K562 (cell line): ENCODE measurements around the gene ATP7B.

Source experiments
- ARNT ChIP-seq, 2 experiments: fragments of 450-650 bp; IDR thresholded peaks; 2 replicates each; pipeline ENCODE4 v1.6.1; 2016; ENCODE audit warnings: mild to moderate bottlenecking in 1 of 2
- CTCF ChIP-seq, 3 experiments: IDR thresholded peaks in 2 of 3; conservative IDR thresholded peaks in 1 of 3; 2 replicates each; pipeline ENCODE4 v1.5.1; 2011 to 2012; ENCODE audit warnings: low read length in 3 of 3, mild to moderate bottlenecking in 3 of 3, control low read depth in 2 of 3, improper control_type of control experiment in 1 of 3, inconsistent platforms in 1 of 3, low read depth in 1 of 3, mixed read lengths in 1 of 3, moderate library complexity in 1 of 3; ENCODE audit not compliant: insufficient read depth in 2 of 3
- ELK1 ChIP-seq: sonication (generic); formaldehyde crosslinking; IDR thresholded peaks from 2 replicates; pipeline ENCODE4 v1.8.1; 2022; ENCODE audit warnings: missing genetic modification reagents
- EP300 ChIP-seq: IDR thresholded peaks from 2 replicates; pipeline ENCODE4 v1.6.1; 2012; ENCODE audit warnings: low read length, improper control_type of control experiment
- NFRKB ChIP-seq: fragments of 450-650 bp; IDR thresholded peaks from 2 replicates; pipeline ENCODE4 v1.6.1; 2016; ENCODE audit warnings: low read depth
- POLR2A ChIP-seq: fragments of 450-650 bp; conservative IDR thresholded peaks from 2 replicates; pipeline ENCODE4 v1.6.1; 2016
- POLR2AphosphoS5 ChIP-seq: IDR thresholded peaks from 2 replicates; pipeline ENCODE4 v1.6.1; 2011; ENCODE audit warnings: mild to moderate bottlenecking, low read depth, low read length, moderate library complexity; ENCODE audit not compliant: control insufficient read depth, insufficient read depth
- RHOXF2B ChIP-seq: fragments of 250-450 bp; sonication (Bioruptor Pico); conservative IDR thresholded peaks from 2 replicates; pipeline ENCODE4 v1.5.1; 2021
- SETDB1 ChIP-seq: IDR thresholded peaks from one replicate; pipeline ENCODE4 v1.6.1; 2012; ENCODE audit warnings: low read length, control low read depth, inconsistent platforms
- SMC3 ChIP-seq: conservative IDR thresholded peaks from 2 replicates; pipeline ENCODE4 v1.6.1; 2011; ENCODE audit warnings: low read depth, low read length, improper control_type of control experiment; ENCODE audit not compliant: insufficient read depth
- XRCC4 ChIP-seq: IDR thresholded peaks from one replicate; pipeline ENCODE4 v1.6.1; 2011; ENCODE audit not compliant: insufficient read depth, insufficient read length; ENCODE audit errors: extremely low read depth

- TF ChIP-seq NFRKB: no peak
- TF ChIP-seq ELK1 (CRISPR knock-in tag): no peak
- TF ChIP-seq EP300: no peak
- TF ChIP-seq CTCF (IDR thresholded peaks at IDR 0.05 in 2 of 3, conservative IDR thresholded peaks at IDR 0.05 in 1 of 3; ENCODE audit: insufficient read depth in 2 of 3, low read depth in 1 of 3, low read length in 3 of 3): no peak
- no peak for TF ChIP-seq SMC3
- no peak for TF ChIP-seq POLR2AphosphoS5
- TF ChIP-seq XRCC4: no peak
- no peak for TF ChIP-seq SETDB1
- no peak for TF ChIP-seq POLR2A
- no peak for TF ChIP-seq RHOXF2B (CRISPR knock-in tag)
- TF ChIP-seq ARNT (IDR thresholded peaks at IDR 0.05): no peak
Observed at GRCh38 chr13:51993713-51994112, 17.5 kb downstream of the ATP7B start.
